ENCODE results near the gene TFEB.

The TFEB gene

GRCh38 chr6:41671376-41671775 lies 64.0 kb downstream of the TFEB start:
- no peak for DNase-seq

GRCh38 chr6:41670703-41671360 lies 64.6 kb downstream of the TFEB start:
- no peak for DNase-seq

- no peak for DNase-seq
Measured at GRCh38 chr6:41668968-41669367, 66.4 kb downstream of the TFEB start.

- DNase-seq, result no peak
Measured at GRCh38 chr6:41667195-41667594, 68.2 kb downstream of the TFEB start.

GRCh38 chr6:41664271-41664670 lies 71.1 kb downstream of the TFEB start:
- no peak for DNase-seq

- DNase-seq, result no peak
Measured at GRCh38 chr6:41663568-41663967, 71.8 kb downstream of the TFEB start.

GRCh38 chr6:41659935-41660334 lies 75.5 kb downstream of the TFEB start:
- DNase-seq, result no peak

GRCh38 chr6:41658636-41659035 lies 76.8 kb downstream of the TFEB start:
- no peak for DNase-seq

GRCh38 chr6:41657131-41658094 lies 78.0 kb downstream of the TFEB start:
- no peak for DNase-seq

GRCh38 chr6:41656002-41656691 lies 79.3 kb downstream of the TFEB start:
- no peak for DNase-seq

- no peak for DNase-seq
Measured at GRCh38 chr6:41655646-41656001, 79.8 kb downstream of the TFEB start.

- DNase-seq, result no peak
Measured at GRCh38 chr6:41655176-41655575, 80.2 kb downstream of the TFEB start.

GRCh38 chr6:41654698-41655151 lies 80.7 kb downstream of the TFEB start:
- DNase-seq, result no peak

- no peak for DNase-seq
Measured at GRCh38 chr6:41654151-41654697, 81.2 kb downstream of the TFEB start.

- DNase-seq, result no peak
Measured at GRCh38 chr6:41653691-41654090, 81.7 kb downstream of the TFEB start.

GRCh38 chr6:41652866-41653652 lies 82.3 kb downstream of the TFEB start:
- no peak for DNase-seq

- DNase-seq, result no peak
Measured at GRCh38 chr6:41651962-41652657, 83.3 kb downstream of the TFEB start.

- DNase-seq, result no peak
Measured at GRCh38 chr6:41651246-41651961, 84.0 kb downstream of the TFEB start.

GRCh38 chr6:41650120-41650519 lies 85.3 kb downstream of the TFEB start:
- DNase-seq, result no peak

- DNase-seq, result no peak
Measured at GRCh38 chr6:41649596-41649995, 85.8 kb downstream of the TFEB start.

- no peak for DNase-seq
Measured at GRCh38 chr6:41648921-41649320, 86.5 kb downstream of the TFEB start.
